ENCODE measurements around the gene MRPL20.

GRCh38 chr1:1352786-1353388 is 54.2 kb downstream of the MRPL20 start:
- no peak for TF ChIP-seq CTCF (IDR thresholded peaks at IDR 0.05)
- TF ChIP-seq POLR2A (IDR thresholded peaks at IDR 0.05) = no peak
